Measurements from ENCODE around the gene NLGN4Y.

DNA sequence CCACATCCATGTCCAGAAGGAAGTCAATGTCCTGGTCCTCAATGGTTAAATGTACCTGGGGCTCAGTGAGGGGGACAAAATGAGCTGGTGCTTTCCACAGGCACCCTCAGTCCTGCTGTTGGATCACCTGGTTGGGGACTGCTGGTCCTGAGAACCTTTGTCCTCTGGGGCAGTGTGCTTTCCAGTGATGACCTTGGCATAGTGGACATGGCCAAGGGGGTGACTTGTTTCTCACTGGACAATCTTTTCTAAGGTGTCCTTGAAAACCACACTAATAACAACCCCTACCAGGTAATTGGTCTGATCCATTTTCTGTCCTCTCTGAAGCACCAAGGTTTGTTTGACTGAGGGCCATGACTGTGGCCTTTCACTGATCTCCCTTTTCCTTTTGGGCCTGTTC lies 294.1 kb downstream of the NLGN4Y start:
- TF ChIP-seq POLR2A (IDR thresholded peaks at IDR 0.05), result no peak
- TF ChIP-seq, protein P1, sequence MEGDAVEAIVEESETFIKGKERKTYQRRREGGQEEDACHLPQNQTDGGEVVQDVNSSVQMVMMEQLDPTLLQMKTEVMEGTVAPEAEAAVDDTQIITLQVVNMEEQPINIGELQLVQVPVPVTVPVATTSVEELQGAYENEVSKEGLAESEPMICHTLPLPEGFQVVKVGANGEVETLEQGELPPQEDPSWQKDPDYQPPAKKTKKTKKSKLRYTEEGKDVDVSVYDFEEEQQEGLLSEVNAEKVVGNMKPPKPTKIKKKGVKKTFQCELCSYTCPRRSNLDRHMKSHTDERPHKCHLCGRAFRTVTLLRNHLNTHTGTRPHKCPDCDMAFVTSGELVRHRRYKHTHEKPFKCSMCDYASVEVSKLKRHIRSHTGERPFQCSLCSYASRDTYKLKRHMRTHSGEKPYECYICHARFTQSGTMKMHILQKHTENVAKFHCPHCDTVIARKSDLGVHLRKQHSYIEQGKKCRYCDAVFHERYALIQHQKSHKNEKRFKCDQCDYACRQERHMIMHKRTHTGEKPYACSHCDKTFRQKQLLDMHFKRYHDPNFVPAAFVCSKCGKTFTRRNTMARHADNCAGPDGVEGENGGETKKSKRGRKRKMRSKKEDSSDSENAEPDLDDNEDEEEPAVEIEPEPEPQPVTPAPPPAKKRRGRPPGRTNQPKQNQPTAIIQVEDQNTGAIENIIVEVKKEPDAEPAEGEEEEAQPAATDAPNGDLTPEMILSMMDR (IDR thresholded peaks at IDR 0.05), result no peak
- TF ChIP-seq EP300 (IDR thresholded peaks at IDR 0.05), result no peak
